ENCODE measurements around the gene ANKRD13C.

- TF ChIP-seq CTCF (optimal IDR thresholded peaks at IDR 0.05 in 1 of 3, IDR thresholded peaks at IDR 0.05 in 1 of 3, conservative IDR thresholded peaks at IDR 0.05 in 1 of 3; ENCODE audit: extremely low read depth in 1 of 3, insufficient read depth in 2 of 3, low read length in 3 of 3) (no peak), EZH2 (IDR thresholded peaks at IDR 0.05; ENCODE audit: low read length) (no peak)
Observed at GRCh38 chr1:70222716-70223235, 131.7 kb downstream of the ANKRD13C start.

Data from keratinocyte (primary cell).